ENCODE results near the gene OSTN.

GRCh38 chr3:191244242-191244867, 45.3 kb downstream of the OSTN start:
- no peak for TF ChIP-seq POLR2AphosphoS5 (IDR thresholded peaks at IDR 0.05)
- TF ChIP-seq CTCF (IDR thresholded peaks at IDR 0.05 in 8 of 11, conservative IDR thresholded peaks at IDR 0.05 in 3 of 11): peak in 10 of 11 experiments; percentile 20 to 77 (median 62)

Data from spleen (tissue), 7 donors.